ENCODE data around the gene FLOT1.

Gene FLOT1

GRCh38 chr6:30749554-30750378 is 7.3 kb upstream of the FLOT1 start:
- Histone ChIP-seq H3K9me3 (ENCODE audit: control insufficient read depth, insufficient read depth, low read length) (no peaks in the 10 kb centered on the region), H3K9me2 (replicated peaks; ENCODE audit: control insufficient read depth, low read length) (no peaks in the 10 kb centered on the region), H3F3A (ENCODE audit: control insufficient read depth, insufficient read depth) (no peaks in the 10 kb centered on the region), H3K4me3 (ENCODE audit: low read length) (no peak overlapping the region), H3K27ac (ENCODE audit: low read depth, low read length) (no peak overlapping the region), H3K4me2 (ENCODE audit: low read length) (no peak overlapping the region), H3K36me3 (ENCODE audit: control insufficient read depth, low read length) (no peaks in the 10 kb centered on the region), H3K79me2 (ENCODE audit: control insufficient read depth, low read length) (no peaks in the 10 kb centered on the region), H3K4me1 (ENCODE audit: control insufficient read depth, low read length) (peaks cover 2% of the 10 kb centered on the region), H3K27me3 (ENCODE audit: control insufficient read depth, low read length) (peaks cover 18% of the 10 kb centered on the region), H4K20me1 (ENCODE audit: control insufficient read depth, insufficient read depth, low read depth, low read length) (no peaks in the 10 kb centered on the region)
- TF ChIP-seq CTCF (IDR thresholded peaks at IDR 0.05; ENCODE audit: low read depth, low read length, poor library complexity, severe bottlenecking), result no peak
- no peak for TF ChIP-seq EZH2phosphoT487 (IDR thresholded peaks at IDR 0.05; ENCODE audit: borderline replicate concordance, low read length)

GRCh38 chr6:30748851-30749540 is 6.5 kb upstream of the FLOT1 start:
- no peak overlapping the region for H3K4me2 ChIP-seq (ENCODE audit: low read length)
- H3K9me2 ChIP-seq (replicated peaks; ENCODE audit: control insufficient read depth, low read length), result no peaks in the 10 kb centered on the region
- H3K4me1 ChIP-seq (ENCODE audit: control insufficient read depth, low read length), result peaks cover 10% of the 10 kb centered on the region
- no peaks in the 10 kb centered on the region for H4K20me1 ChIP-seq (ENCODE audit: control insufficient read depth, insufficient read depth, low read depth, low read length)
- H3K27me3 ChIP-seq (ENCODE audit: control insufficient read depth, low read length), result peaks cover 18% of the 10 kb centered on the region
- TF ChIP-seq EZH2phosphoT487 (IDR thresholded peaks at IDR 0.05; ENCODE audit: borderline replicate concordance, low read length), result no peak
- TF ChIP-seq CTCF (IDR thresholded peaks at IDR 0.05; ENCODE audit: low read depth, low read length, poor library complexity, severe bottlenecking), result no peak
- no peak overlapping the region for H3K27ac ChIP-seq (ENCODE audit: low read depth, low read length)
- no peaks in the 10 kb centered on the region for H3F3A ChIP-seq (ENCODE audit: control insufficient read depth, insufficient read depth)
- H3K4me3 ChIP-seq (ENCODE audit: low read length), result no peak overlapping the region
- H3K9me3 ChIP-seq (ENCODE audit: control insufficient read depth, insufficient read depth, low read length), result no peaks in the 10 kb centered on the region
- no peaks in the 10 kb centered on the region for H3K79me2 ChIP-seq (ENCODE audit: control insufficient read depth, low read length)
- no peaks in the 10 kb centered on the region for H3K36me3 ChIP-seq (ENCODE audit: control insufficient read depth, low read length)

GRCh38 chr6:30747902-30748769 is 5.6 kb upstream of the FLOT1 start:
- H3K36me3 ChIP-seq (ENCODE audit: control insufficient read depth, low read length), result no peaks in the 10 kb centered on the region
- H3K4me1 ChIP-seq (ENCODE audit: control insufficient read depth, low read length), result peaks cover 19% of the 10 kb centered on the region
- no peaks in the 10 kb centered on the region for H4K20me1 ChIP-seq (ENCODE audit: control insufficient read depth, insufficient read depth, low read depth, low read length)
- H3K79me2 ChIP-seq (ENCODE audit: control insufficient read depth, low read length), result no peaks in the 10 kb centered on the region
- H3K9me2 ChIP-seq (replicated peaks; ENCODE audit: control insufficient read depth, low read length), result no peaks in the 10 kb centered on the region
- no peak for TF ChIP-seq CTCF (IDR thresholded peaks at IDR 0.05; ENCODE audit: low read depth, low read length, poor library complexity, severe bottlenecking)
- peaks cover 6% of the 10 kb centered on the region for H3F3A ChIP-seq (ENCODE audit: control insufficient read depth, insufficient read depth)
- no peak overlapping the region for H3K27ac ChIP-seq (ENCODE audit: low read depth, low read length)
- H3K9me3 ChIP-seq (ENCODE audit: control insufficient read depth, insufficient read depth, low read length), result no peaks in the 10 kb centered on the region
- no peak overlapping the region for H3K4me2 ChIP-seq (ENCODE audit: low read length)
- peaks cover 26% of the 10 kb centered on the region for H3K27me3 ChIP-seq (ENCODE audit: control insufficient read depth, low read length)
- no peak overlapping the region for H3K4me3 ChIP-seq (ENCODE audit: low read length)
